ENCODE results near the gene ZNF710. TPM values are rescaled to one million over a fixed set of nuclear protein-coding genes. Genes with fewer than 3 reads are reported as not detected.

The ZNF710 gene
- total and polyA plus RNA-seq, 2 donors (not counting 3 experiments of a cell fraction or from before 2014, with no cell fraction given): 8.9 to 32.4 TPM

DNA sequence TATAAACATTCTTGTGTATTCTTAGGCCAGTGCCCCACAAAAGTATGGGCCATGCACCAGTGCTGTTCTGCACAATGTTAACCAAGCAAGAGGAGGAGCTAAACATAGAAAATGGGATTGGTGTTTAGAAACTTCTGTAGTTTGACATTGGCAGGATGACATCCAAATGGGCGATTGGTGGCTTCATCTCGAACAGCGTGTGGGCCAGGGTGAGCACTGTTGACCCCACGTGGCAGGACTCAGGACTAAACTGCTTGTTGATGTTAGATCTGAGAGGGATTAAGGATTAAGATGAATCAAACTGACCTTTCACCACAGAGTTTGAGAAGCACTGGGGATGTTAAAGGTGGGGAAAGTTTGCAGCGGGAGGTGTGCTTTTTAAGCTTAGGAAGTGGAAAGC lies 31.9 kb downstream of the ZNF710 start:
- no peak for FAIRE-seq
- CTCF ChIA-PET: interaction anchor here (0.9 to 1.0 kb wide), 2 partner anchors 10 to 15 kb away, joined by 3 to 4 read pairs; no protein-coding TSS in a partner anchor

More for the DNA sequence above, 31.9 kb downstream of the ZNF710 start:
- DNase-seq (ENCODE audit: low read depth, low spot score): no peak
- Histone ChIP-seq H3K79me2 (ENCODE audit: control insufficient read depth, insufficient read depth, low read length) (peaks cover 30% of the 10 kb centered on the region), H3K27me3 (ENCODE audit: control insufficient read depth in 2 of 2, insufficient read depth in 2 of 2, low read length in 2 of 2) (no peaks in the 10 kb centered on the region), H3K27ac (ENCODE audit: insufficient read depth, low read depth, low read length) (no peak overlapping the region), H3K36me3 (ENCODE audit: control insufficient read depth in 2 of 2, extremely low read depth in 1 of 2, insufficient read depth in 2 of 2, low read length in 2 of 2) (no peaks in the 10 kb centered on the region), H3K9me3 (replicated peaks; ENCODE audit: control insufficient read depth, insufficient read depth, low read length) (no peaks in the 10 kb centered on the region), H3K4me3 (replicated peaks in 1 of 3; ENCODE audit: insufficient read depth in 1 of 3, low read depth in 1 of 3, low read length in 3 of 3) (no peak overlapping the region), H3K9ac (replicated peaks; ENCODE audit: extremely low read depth, insufficient read depth, low read length) (no peak overlapping the region), H4K20me1 (replicated peaks; ENCODE audit: control insufficient read depth, extremely low read depth, insufficient read depth, low read length) (no peaks in the 10 kb centered on the region), H3K4me1 (ENCODE audit: control insufficient read depth, extremely low read depth, insufficient read depth, low read length) (peaks cover 48% of the 10 kb centered on the region), H3K9me1 (replicated peaks; ENCODE audit: control insufficient read depth, extremely low read depth, insufficient read depth, low read length) (no peaks in the 10 kb centered on the region), H3K4me2 (ENCODE audit: insufficient read depth, low read length) (no peak overlapping the region), H2AFZ (ENCODE audit: low read depth, low read length) (no peak overlapping the region)
- dilution Hi-C loops (cut with MboI; ENCODE audit: extremely low pct_ligation_motif_present, low sequenced_read_pairs) (no loop called here), intact Hi-C loops (cut with micrococcal nuclease) (no loop called here)
- BruUV-seq (replicated peaks): no TSS peak
- TF ChIP-seq, protein P1, sequence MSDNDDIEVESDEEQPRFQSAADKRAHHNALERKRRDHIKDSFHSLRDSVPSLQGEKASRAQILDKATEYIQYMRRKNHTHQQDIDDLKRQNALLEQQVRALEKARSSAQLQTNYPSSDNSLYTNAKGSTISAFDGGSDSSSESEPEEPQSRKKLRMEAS (IDR thresholded peaks at IDR 0.05; ENCODE audit: insufficient read depth, insufficient read length): no peak
- TF ChIP-seq GATA2 (IDR thresholded peaks at IDR 0.05; ENCODE audit: insufficient read depth, insufficient read length, low read depth, low read length) (no peak), JUN (IDR thresholded peaks at IDR 0.05; ENCODE audit: borderline replicate concordance, insufficient read depth, insufficient read length, low read depth) (no peak), EZH2 (IDR thresholded peaks at IDR 0.05; ENCODE audit: borderline replicate concordance, low read depth, low read length, severe bottlenecking) (no peak), FOS (IDR thresholded peaks at IDR 0.05; ENCODE audit: borderline replicate concordance, insufficient read depth, low read length) (no peak), POLR2A (IDR thresholded peaks at IDR 0.05; ENCODE audit: low read depth, low read length) (no peak), MYC (IDR thresholded peaks at IDR 0.05; ENCODE audit: low read depth, low read length) (no peak), POLR2AphosphoS5 (IDR thresholded peaks at IDR 0.05; ENCODE audit: insufficient read depth, low read depth, low read length) (no peak)
- TF ChIP-seq, protein P2, sequence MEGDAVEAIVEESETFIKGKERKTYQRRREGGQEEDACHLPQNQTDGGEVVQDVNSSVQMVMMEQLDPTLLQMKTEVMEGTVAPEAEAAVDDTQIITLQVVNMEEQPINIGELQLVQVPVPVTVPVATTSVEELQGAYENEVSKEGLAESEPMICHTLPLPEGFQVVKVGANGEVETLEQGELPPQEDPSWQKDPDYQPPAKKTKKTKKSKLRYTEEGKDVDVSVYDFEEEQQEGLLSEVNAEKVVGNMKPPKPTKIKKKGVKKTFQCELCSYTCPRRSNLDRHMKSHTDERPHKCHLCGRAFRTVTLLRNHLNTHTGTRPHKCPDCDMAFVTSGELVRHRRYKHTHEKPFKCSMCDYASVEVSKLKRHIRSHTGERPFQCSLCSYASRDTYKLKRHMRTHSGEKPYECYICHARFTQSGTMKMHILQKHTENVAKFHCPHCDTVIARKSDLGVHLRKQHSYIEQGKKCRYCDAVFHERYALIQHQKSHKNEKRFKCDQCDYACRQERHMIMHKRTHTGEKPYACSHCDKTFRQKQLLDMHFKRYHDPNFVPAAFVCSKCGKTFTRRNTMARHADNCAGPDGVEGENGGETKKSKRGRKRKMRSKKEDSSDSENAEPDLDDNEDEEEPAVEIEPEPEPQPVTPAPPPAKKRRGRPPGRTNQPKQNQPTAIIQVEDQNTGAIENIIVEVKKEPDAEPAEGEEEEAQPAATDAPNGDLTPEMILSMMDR (IDR thresholded peaks at IDR 0.05; ENCODE audit: extremely low read depth in 1 of 2, insufficient read depth in 1 of 2, low read depth in 1 of 2, low read length in 2 of 2): no peak
- POLR2A ChIA-PET: interaction anchor here (0.6 kb wide), 1 partner anchor 36 kb away, joined by 5 read pairs; no protein-coding TSS in a partner anchor
